H7 (cell line): ENCODE data around the gene PTPRC. TPM values are rescaled to one million over a fixed set of nuclear protein-coding genes. Genes with fewer than 3 reads are reported as not detected.

Source experiments
- DNase-seq: peaks from one replicate; pipeline ENCODE4 v3.0.0; 2012
- H3K27me3 ChIP-seq: 2 replicates; pipeline ENCODE4 v1.6.0; 2011; ENCODE audit warnings: mild to moderate bottlenecking, low read length; ENCODE audit not compliant: control insufficient read depth, insufficient read depth
- H3K36me3 ChIP-seq: replicated peaks from 2 replicates; pipeline ENCODE4 v1.5.1; 2011; ENCODE audit warnings: low read length; ENCODE audit not compliant: control insufficient read depth, insufficient read depth
- H3K4me3 ChIP-seq: 2 replicates; pipeline ENCODE4 v1.5.1; 2011; ENCODE audit warnings: low read depth, mild to moderate bottlenecking, control low read depth, low read length, moderate library complexity; ENCODE audit not compliant: insufficient read depth
- total RNA-seq: library from RNA; depleted of rRNA; stranded (reverse); fragments of >200 nt; shearing (Covaris generic); gene quantifications from 2 replicates; pipeline ENCODE4 v1.2.3, GENCODE V29; 2014

The PTPRC gene
- total RNA-seq, 1 experiment from 2014 or later: not detected

DNA sequence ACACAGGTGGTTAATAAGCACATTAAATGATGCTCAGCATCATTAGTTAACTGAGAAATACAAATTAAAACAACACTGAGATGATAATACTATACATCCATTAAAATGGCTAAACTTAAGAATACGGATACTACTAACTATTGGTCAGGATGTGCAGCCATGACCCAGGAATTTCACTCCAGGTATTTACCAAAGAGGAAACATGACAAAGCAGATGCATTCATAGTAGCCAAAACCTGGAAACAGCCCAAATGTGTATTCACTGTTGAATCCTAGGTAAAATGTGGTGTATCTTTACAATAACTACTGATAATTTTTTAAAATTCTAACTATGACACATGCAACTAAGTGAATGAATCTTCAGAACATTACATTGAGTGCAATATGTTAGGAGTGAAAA is 73.0 kb downstream of the PTPRC start:
- DNase-seq: no peak
- Histone ChIP-seq H3K4me3 (no peak overlapping the region), H3K36me3 (no peaks in the 10 kb centered on the region), H3K27me3 (no peaks in the 10 kb centered on the region)

DNA sequence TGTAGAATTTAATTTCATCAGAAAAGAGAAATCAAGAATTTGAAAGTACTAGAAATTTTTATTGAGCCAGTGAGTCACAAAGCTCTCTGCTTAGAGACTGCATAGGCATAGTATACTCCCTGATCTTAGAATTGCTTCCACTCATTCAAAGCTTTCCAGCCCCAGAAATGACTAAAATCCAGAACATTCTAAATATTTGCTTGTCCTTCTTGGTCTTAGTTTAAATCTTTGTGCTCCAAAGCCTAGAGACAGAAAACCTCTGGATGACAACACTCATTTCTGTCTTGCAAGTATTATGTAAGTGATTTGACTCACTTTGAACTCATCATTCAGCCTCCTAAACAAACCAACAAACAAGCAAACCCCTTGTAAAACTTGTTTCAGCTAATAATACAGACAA is 74.2 kb downstream of the PTPRC start:
- Histone ChIP-seq H3K36me3 (no peaks in the 10 kb centered on the region), H3K27me3 (no peaks in the 10 kb centered on the region), H3K4me3 (no peak overlapping the region)
- DNase-seq: no peak

DNA sequence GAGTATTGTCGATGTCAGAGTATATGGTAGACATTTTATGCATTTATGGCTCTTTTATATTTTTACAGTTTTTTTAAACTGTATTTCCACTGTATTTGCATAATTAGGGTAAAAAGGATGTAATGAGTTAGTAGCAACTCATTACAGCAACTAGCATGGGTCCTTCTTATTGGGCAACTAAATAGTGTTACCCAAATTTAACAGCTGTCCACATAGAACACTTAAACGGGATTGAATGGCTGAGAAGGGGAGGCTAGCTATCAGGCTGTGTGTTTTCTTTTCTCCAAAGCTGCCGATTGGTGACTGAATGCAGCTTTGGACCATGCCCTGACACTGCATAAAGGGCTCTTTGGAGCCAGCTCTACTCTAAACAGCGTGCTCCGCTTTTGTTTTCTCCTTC is 75.4 kb downstream of the PTPRC start:
- H3K27me3 ChIP-seq: no peaks in the 10 kb centered on the region
- no peaks in the 10 kb centered on the region for H3K36me3 ChIP-seq
- no peak for DNase-seq
- no peak overlapping the region for H3K4me3 ChIP-seq

DNA sequence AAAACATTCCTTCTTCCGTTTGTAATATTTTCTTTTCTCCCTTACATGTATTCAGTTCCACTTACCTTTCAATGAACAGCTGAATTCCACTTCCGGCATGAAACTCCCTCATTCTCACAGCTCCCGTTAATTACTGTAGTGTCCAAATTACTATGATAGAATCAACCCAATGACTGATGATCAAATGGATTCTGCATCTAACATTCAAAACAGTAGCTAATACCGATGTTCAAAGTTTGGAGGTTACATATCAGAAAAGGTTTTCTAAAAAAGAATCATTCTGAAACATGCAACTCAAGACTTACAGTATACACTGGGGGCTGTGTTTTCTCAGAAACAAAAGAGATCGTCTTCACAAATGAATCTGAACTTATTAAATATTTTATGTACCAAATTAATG is 77.2 kb downstream of the PTPRC start:
- DNase-seq: no peak
- H3K36me3 ChIP-seq: no peaks in the 10 kb centered on the region
- no peak overlapping the region for H3K4me3 ChIP-seq
- H3K27me3 ChIP-seq: no peaks in the 10 kb centered on the region

DNA sequence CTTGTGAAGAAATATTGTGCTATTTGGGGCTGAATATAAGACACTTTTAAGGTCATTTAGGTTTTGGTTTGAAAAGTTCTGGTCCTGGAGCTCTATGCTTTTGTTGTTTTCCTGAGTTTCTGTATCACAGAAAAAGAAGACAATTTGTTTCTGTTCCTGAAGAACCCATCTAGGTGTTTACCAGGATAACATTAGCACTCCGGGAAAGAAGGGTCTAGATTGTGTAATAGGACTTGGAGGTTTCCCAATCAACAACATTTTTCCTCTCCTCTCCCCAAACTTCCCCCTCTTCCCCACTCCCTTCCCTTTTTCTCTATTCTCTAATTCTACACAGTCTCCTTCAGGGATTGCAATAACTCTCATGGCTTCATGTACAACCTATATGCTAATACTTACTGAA is 78.7 kb downstream of the PTPRC start:
- H3K36me3 ChIP-seq: no peaks in the 10 kb centered on the region
- H3K4me3 ChIP-seq: no peak overlapping the region
- no peak for DNase-seq
- H3K27me3 ChIP-seq: no peaks in the 10 kb centered on the region

DNA sequence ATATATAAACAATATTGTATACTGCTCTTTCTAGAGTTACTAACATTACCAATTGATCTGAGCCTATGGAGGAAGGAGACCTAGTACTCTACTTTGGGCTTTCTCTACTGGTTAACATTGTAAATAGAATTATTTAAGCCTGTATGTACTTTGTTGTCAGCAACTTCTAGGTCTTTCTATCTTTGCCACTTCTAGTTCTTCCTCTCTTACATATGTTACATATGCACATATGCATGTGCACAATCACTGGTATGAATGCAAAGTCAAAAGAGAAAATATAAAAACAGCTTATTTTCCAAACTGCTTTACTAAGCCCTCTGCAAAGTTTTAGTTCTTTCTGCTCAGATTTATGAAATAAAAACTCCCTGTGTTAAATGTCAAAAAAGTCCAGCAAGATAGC is 84.3 kb downstream of the PTPRC start:
- no peak overlapping the region for H3K4me3 ChIP-seq
- no peak for DNase-seq
- no peaks in the 10 kb centered on the region for H3K27me3 ChIP-seq
- H3K36me3 ChIP-seq: no peaks in the 10 kb centered on the region

DNA sequence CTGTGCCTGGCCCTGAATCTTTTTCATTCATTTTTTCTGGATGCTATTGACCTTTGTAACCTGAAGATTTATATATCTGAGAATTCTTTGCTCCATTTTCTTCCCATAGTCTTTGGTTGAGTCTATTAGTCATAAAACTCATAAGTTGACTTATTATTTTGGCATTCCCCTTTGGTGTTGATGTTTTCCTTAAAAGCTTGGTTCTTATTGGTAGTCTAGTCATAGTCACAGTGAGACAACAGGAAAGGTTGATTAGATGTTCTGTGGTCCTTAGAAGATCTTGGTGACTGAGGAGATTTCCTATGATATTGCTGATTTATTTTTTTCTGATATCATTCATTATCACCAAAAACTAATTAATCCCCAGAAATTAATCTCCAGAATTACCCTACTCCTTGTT is 86.2 kb downstream of the PTPRC start:
- Histone ChIP-seq H3K36me3 (no peaks in the 10 kb centered on the region), H3K4me3 (no peak overlapping the region), H3K27me3 (no peaks in the 10 kb centered on the region)
- DNase-seq: no peak

DNA sequence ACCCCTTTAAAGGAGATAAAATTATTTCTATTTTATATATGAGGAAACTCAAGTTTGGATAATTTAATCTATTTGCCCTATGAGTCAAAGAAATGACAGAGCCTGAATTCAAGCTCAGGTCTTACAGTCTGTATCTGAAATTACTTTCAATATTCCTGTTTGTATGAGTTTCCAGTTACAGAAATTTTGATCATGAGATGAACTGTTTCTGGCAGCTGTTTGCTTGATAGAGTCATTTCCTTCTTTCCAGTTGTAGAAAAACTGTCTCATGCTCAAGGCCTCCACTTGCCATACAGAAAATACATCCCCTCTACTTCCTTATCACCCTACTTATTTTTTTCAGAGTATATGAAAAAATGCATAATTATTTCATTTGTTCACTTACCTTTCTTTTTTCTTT is 87.6 kb downstream of the PTPRC start:
- H3K36me3 ChIP-seq: no peaks in the 10 kb centered on the region
- no peak for DNase-seq
- H3K4me3 ChIP-seq: no peak overlapping the region
- H3K27me3 ChIP-seq: no peaks in the 10 kb centered on the region

DNA sequence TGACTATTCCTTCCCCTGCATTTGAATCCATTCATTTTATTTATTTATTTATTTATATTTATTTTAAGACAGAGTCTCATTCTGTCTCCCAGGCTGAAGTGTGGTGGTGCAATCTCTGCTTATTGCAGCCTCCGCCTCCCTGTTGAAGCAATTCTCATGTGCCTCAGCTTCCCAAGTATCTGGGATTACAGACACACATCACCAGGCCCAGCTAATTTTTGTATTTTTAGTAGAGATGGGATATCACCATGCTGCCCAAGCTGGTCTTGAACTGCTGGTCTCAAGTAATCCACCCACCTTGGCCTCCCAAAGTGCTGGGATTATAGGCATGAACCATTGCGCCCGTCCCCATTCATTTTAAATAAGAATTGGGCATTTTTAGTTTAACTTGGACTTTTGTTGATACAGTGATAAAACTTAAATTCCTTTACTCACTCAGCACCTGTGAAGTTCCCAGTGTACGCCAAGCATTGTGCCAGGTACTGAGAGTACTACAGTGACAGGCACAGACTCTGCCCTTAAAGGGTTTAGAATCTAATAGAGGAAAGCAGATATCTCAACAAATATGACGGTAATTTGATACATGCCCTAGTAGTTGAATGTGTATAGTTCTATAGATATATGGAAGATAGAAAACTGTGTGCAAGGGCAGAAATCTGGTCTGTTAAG is 90.5 kb downstream of the PTPRC start:
- no peak overlapping the region for H3K4me3 ChIP-seq
- DNase-seq: no peak
- no peaks in the 10 kb centered on the region for H3K27me3 ChIP-seq
- H3K36me3 ChIP-seq: no peaks in the 10 kb centered on the region

DNA sequence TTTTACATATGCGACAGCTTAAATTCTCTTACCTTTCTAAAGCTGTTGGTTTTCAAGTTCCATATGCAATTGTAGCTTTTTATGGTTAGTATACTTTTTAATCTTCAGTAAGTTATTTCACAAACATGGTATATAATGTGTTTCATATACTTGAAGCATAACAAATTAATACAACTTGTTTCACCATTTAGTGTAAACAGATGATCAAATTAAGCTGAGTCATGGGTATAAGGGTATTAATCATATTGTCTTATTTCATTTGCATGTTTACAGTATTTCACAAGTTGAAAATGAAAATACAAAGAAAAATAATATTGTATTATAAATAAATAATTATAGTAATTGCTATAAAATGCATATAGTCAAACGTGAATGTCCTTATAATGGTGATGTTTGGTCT is 92.1 kb downstream of the PTPRC start:
- Histone ChIP-seq H3K4me3 (no peak overlapping the region), H3K36me3 (no peaks in the 10 kb centered on the region), H3K27me3 (no peaks in the 10 kb centered on the region)
- DNase-seq: no peak

DNA sequence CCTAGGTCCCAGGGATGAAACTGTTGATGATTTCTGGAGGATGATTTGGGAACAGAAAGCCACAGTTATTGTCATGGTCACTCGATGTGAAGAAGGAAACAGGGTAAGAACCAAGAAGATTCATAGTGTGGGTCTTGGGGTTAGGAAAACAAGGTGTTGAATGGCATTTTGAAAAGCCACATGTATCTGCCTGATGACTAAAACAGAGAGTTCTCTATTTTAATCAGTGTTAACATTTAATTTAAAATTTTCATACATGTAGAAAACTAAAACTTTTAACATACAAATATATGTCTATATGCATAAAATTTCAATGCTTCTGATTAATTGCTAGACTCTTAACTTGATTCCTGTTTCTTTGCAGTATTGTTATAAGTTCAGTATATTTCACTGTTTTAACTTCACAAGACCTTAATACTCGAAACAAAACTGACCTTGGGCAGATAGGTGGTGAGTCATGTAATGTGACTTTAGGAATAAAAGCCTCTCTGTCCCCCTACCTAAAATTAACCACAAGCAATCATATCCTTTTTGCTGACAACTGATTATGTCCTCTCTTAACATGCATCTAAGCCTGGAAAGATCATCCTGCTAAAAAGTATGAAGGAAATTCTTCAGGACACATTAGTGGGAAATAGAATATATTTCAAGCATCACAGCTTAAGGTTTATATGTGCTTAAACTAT is 95.6 kb downstream of the PTPRC start:
- Histone ChIP-seq H3K27me3 (no peaks in the 10 kb centered on the region), H3K4me3 (no peak overlapping the region), H3K36me3 (no peaks in the 10 kb centered on the region)
- no peak for DNase-seq

DNA sequence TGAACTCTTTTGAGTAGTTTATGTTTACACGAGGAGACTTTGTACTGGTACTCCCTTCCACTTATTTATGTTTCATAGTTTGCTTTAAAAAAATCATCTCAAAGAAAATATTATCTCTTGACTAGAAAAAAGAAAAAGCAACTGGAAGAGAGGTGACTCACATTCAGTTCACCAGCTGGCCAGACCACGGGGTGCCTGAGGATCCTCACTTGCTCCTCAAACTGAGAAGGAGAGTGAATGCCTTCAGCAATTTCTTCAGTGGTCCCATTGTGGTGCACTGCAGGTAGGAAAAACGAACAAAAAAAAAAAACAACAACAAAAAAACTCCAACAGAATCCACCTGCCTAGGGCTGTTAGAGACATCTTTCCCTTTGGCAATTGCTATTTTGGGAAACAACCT is 102.9 kb downstream of the PTPRC start:
- Histone ChIP-seq H3K4me3 (no peak overlapping the region), H3K27me3 (no peaks in the 10 kb centered on the region), H3K36me3 (no peaks in the 10 kb centered on the region)
- DNase-seq: no peak

DNA sequence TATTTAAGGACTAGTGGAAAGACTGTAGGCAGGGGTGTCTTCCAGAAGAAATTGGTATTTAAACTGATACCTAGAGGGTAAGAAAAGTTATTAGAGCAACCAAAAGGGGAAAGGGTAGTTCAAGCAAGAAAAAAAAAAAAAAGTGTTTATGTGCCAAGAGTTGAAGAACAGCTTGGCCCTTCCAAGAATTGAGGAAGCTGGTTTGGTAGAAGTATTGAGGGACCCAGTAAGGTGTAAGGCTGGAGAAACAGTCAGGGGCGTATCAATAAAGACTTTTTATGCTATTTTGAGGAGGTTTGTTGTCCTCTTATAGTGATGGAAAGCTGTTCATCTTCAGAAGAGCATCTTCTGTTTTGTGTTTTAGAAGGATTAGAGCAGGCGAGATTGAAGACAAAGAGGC is 108.3 kb downstream of the PTPRC start:
- Histone ChIP-seq H3K4me3 (no peak overlapping the region), H3K36me3 (no peaks in the 10 kb centered on the region), H3K27me3 (no peaks in the 10 kb centered on the region)
- DNase-seq: no peak

DNA sequence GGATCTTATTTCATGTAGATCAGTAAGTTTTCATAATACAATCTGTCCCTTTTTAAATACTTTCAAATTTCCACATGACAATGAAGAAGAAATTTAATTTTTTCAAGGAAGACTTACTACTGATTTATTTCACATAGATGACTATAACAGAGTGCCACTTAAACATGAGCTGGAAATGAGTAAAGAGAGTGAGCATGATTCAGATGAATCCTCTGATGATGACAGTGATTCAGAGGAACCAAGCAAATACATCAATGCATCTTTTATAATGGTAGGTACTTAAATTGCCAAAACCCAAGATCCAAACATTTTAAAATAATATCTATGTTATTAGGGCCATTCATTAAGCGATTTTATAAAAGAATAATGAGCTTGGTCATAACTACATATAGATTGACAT is 110.4 kb downstream of the PTPRC start:
- Histone ChIP-seq H3K27me3 (no peaks in the 10 kb centered on the region), H3K4me3 (no peak overlapping the region), H3K36me3 (no peaks in the 10 kb centered on the region)
- no peak for DNase-seq

DNA sequence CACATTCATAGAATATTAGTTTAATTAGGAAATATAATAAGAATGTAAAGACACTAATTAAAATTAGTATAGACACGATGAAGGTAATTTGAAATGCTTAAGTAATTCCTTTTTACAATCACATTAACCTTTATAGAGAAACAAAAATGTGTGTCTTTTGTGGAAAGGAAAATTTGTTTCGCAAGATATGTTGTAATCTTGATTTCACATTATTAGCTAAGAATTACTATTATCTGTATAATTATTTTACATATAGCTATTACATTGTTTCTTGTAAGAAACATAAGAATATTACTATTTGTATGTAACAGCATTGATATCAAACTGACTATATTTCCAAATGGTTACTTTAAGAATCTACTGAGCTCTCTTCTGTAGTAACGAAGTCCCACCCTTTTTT is 111.2 kb downstream of the PTPRC start:
- no peaks in the 10 kb centered on the region for H3K36me3 ChIP-seq
- H3K27me3 ChIP-seq: no peaks in the 10 kb centered on the region
- DNase-seq: no peak
- no peak overlapping the region for H3K4me3 ChIP-seq

DNA sequence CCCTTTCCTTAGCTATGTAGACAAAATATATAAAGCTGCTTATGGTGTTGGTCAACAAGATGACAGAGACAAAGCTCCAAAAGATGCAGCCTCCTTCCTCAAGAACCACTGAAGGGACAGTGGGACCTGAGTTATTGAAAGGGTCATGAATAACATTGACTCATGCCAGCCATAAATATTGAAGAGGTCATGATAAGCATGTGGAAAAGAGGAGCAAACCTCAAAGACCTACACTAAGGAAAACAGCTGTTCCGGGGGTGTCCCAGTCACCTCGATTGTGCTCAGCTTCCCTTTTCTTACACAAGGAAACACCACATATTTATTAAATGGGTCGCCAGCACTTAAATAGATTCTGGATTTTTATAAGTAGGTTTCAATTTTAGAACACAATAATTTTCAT is 112.9 kb downstream of the PTPRC start:
- no peak for DNase-seq
- H3K27me3 ChIP-seq: no peaks in the 10 kb centered on the region
- no peaks in the 10 kb centered on the region for H3K36me3 ChIP-seq
- no peak overlapping the region for H3K4me3 ChIP-seq
